GM18867 (cell line): ENCODE data around the gene ZNF23.

ENCODE experiments used
- ATAC-seq: cut with Tn5 transposase; IDR thresholded peaks from one replicate; pipeline ENCODE4 v1.9.1; 2021; ENCODE audit warnings: mild to moderate bottlenecking, moderate library complexity; ENCODE audit not compliant: unreplicated experiment

ZNF23 gene

DNA sequence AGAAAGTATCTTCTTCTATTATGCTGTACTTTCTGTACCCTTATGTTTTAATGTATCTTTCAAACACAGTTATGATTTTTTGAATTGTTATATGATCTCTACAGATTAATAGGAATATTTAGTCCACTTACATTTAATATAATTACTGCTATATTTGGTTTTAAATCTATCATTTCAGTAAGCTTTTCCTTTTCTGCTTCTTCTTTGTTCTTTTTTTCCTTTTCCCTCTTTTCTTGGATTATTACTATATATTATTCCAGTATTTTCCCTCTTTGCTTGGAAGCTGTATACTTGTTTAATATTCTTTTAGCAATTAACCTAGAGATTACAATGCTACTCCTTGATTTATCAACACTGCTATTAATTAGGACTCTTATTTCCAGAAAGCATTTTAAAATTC lies 33.7 kb downstream of the ZNF23 start:
- no peak for ATAC-seq

DNA sequence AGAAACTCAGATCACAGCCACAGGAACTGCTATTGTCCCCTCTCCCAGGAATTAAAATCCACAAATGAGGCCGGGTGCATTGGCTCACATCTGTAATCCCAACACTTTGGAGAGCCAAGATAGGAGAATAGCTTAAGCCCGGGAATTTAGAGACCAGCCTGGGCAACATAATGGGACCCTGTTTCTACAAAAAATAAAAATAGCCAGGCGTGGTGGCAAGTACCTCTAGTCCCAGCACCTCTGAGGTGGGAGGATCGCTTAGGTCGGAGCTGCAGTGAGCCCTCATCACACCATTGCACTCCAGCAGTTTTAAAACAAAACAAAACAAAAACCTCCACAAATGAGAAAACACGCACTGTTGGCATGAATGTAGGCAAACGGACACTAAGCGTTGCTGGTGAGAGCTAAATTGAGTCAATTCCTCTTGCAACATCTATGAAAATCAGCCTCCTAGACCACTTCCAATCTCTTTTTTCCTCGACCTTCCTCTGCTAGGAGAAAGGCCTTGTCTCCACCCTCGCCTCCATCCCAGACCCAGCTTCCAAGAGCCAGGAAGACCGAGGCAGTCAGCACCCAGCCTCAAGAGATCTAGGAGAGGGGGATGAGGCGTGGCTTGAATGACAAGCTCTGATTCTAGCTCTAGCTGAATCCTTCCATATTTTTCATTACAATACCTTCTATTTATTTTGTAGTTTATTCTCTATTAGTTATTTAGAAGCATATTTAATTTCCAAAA lies 35.0 kb downstream of the ZNF23 start:
- ATAC-seq: no peak

DNA sequence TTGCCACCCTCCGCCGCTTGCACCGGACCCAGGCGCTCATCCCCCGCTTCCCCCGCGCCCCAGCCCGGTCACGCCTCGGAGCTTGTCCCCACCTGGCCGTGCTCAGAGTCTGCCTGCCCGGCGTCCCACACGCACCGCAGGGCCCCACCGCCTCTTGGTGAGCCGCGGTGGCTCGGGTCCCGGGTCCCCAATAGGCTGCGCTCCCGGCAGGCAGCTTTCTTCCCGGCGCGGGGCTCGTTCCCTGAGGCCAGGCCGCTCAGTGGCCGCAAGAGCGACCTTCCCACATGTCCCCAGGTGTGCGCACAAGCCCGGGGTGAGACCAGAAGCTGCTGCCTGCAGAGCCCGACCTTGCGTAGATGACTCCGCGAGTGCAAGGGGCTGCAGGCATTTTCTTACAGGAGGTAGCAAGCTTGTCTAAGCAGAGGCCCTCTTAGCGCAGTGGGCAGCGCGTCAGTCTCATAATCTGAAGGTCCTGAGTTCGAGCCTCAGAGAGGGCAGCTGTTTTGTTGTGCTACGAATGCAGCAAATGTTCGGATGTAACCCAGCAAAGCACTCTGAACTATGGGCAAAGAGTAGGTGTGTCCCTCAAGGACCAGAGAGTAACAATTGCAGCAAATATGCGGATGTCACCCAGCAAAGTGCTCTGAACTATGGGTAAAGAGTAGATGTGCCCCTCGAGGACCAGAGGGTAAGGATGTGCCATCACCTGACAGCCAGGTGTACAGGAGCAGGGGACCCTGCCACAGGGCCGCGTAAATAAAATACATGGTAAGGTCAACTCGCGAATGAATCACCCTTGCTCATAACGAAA lies 35.8 kb downstream of the ZNF23 start:
- no peak for ATAC-seq

DNA sequence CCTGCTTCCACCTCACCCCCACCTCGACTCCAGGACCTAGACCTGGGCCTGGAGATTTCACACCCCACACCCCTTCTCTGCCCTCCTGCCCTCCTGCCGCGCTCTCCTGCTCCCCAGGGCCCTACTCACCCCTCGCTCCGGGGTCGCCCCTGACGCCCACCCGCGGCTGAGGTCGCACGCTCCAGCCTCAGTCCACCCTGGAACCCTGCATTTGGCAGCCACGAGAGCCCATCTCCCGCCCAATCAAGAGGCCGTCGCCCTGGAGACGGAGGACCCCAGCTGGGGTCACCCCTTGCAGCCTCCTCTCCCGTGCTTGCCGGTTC lies 36.3 kb downstream of the ZNF23 start:
- no peak for ATAC-seq

DNA sequence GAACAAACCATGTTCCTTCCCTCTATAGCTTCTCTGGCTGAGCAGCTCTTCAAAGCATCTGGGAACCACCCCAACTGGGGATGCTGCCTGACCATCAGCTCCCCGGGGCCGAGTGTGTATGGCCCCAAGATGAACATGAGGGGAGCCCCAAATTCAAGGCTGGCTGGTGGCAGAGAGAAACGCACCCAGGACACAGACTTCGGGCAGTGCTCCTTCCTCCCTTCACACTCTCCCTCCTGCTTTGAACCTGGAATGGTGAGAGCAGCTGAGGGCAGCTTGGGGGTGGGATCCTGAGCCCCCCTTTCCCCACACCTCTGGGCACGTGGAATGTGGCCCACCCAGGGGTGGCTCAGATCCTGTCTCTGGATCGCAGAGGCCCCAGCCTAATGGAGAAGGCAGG lies 37.4 kb downstream of the ZNF23 start:
- no peak for ATAC-seq

DNA sequence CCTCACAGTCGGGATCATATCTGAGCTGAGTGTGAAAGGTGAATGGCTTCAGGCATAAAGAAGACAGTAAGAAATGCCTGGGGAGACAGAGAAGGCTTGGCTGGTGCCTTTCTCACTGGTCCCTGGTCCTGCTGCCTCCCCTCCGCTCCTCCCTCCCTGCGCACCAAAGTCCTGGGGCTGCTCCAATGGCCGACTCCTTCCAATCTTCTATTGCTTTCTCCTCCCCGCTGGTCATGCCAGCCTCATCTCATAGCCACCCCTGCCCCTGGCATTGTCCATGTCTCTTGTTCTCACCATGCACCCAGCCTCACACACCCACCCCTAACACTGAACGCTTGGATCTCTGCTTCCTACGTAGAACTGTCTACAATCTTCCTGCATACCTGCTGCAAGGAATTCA lies 38.2 kb downstream of the ZNF23 start:
- ATAC-seq: no peak

DNA sequence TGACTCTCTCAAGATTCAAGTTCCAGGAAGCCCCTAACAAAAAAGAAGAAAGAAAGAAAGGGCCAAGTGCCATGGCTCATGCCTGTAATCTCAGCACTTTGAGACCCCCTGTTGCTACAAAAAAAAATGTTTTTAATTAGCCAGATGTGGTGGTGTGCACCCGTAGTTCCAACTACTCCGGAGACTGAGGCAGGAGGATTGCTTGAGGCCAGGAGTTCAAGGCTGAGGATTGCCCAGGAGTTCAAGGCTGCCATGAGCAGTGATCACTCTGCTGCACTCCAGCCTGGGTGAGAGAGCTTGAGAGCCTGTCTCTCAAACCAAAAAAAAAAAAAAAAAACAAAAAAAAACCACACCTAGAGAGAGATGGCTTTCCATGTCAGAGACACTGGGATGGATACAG lies 39.0 kb downstream of the ZNF23 start:
- no peak for ATAC-seq

DNA sequence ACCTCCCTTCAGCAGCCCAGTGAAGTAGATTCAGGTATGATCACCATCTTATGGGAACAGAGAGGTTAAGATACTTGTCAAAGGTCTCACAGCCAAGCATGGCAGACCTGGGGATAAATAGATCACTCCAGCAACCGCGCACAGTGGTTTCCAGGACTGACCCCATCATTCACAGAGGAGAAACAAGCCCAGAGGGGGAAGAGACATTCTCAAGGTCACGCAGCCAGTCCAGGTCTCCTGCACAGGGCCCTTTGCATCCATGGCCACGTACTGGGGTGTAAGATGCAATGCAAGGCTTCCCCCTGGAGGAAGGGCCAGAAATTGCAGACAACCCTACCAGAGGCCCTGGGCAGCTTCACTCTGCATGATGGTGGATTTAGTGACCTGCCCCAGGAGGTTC lies 40.1 kb downstream of the ZNF23 start:
- ATAC-seq: peak; percentile 49

DNA sequence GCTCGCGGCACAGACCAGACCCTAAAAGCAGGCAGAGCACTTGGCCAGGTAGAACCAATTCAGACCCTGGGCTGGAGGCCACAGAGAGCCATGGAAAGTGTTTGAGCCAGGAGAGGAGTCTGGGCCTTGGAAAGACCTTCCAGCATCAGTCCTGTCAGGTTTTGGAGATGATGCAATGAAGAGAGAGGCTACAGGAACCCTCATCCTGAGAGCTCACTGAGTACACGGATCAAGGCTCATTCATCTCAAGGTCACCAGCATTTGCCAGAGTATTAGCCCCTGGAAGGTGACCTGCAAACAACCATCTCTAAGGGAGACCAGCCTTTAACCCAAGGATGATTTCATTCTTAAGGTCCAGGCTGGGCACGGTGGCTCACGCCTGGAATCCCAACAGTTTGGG lies 48.0 kb downstream of the ZNF23 start:
- no peak for ATAC-seq

DNA sequence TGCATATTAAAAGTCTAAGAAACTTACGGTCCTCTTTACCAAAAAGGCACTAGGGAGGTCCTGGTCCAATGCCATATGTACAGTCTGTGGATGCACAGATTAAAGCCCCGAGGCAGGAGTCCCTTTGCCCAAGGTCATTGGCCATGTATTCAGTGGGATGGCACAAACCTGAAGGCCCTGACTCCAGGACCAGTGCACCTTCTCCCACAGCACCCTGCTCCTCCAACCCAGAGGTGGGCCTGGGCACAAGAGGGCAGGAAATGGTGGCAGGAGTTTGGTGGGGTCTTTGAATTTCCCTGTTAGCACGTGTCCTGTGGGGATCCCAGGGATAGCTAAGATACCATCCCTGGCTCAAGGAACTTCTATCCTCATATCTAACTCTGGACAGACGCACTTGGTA lies 48.7 kb downstream of the ZNF23 start:
- ATAC-seq: no peak

DNA sequence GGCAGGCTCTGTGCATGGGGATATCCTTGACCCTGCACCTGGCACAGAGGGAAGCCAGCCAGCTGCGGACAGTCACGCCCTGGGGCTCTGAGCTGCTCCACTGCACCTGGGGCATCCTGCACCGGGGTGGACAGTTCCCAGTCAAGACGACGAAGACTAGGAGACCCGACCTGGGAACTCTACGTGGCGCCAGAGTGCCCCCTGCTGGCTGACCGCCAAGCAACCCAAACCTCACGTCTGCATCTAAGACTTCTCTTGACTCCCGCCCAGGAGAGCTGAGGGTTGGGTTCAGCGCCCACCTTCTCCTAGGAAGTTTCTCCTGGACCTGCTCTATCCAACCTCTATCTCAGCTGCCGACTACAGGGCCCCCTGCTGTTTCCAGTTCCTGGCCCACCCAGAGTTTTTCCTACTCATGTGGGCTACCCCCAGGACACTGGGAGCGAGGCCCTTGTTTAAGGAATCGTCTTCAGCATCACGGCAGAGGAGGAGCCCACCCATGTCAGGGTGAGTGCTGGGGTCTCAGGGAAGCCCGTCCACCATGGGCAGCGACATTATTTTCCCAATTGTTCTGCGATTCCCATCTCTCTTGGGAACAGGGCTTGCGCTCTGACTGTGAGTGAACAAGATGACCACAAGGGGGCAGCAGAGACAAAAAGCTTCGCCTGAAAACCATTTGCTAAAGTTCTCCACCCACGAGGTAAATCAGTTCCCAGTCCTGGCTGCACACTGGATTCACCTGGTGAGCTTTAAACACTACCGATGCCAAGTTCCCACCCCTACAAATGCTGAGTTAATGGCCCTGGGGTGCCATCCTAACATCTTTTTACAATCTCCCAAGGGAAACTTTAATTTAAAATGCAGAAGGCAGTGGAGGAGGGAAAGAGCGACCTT lies 49.5 kb downstream of the ZNF23 start:
- ATAC-seq: no peak

DNA sequence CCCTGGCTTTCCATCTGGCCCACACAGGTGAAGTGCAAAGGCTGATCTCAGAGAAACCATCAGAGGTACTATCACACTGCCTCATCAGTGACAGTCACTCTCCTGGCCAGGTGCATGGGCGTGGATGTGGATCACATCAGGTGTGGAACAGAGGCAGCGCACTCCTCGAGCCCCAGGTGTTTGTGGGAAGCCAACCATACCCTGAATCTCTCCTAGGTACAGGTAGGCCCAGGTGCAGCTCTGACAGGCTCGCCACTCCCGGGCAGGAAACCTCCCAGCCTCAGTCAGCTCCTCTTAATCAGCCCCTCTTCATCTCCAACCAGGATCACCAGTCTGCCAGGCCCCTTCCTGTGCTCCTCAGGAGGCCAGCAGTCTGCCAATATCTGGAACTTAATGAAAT lies 51.9 kb downstream of the ZNF23 start:
- no peak for ATAC-seq

DNA sequence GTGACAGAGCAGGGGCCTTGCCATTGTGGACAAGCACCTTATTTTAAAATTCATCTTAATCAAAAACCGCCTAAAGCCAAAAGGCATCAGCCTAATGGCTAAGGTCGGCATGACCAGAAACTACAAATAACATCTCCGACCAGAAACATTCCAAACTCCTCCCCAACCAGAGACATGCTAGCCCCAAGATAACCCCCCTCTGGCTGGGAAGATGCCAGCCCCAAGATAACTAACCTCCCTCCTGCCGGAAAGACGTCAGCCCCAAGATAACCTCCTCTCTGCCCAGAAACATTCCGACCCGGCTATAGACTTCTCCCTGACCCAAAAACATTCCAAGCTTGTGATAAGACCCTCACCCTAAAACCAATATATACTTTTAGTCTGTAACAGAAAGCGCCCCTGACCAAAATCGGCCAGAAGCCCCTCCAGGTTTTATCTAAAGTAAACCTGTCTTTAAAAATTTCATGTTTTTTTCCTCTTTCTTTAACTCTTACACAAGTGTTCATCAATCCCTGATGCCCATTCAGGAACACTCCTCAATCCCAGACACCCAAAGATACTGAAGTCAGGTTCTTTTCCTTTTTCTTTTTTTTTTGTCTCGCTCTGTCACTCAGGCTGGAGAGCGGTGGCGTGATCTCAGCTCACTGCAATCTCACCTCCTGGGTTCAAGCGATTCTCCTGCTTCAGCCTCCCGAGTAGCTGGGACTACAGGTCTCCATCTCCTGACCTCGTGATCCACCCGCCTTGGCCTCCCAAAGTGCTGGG lies 52.9 kb downstream of the ZNF23 start:
- ATAC-seq: no peak

DNA sequence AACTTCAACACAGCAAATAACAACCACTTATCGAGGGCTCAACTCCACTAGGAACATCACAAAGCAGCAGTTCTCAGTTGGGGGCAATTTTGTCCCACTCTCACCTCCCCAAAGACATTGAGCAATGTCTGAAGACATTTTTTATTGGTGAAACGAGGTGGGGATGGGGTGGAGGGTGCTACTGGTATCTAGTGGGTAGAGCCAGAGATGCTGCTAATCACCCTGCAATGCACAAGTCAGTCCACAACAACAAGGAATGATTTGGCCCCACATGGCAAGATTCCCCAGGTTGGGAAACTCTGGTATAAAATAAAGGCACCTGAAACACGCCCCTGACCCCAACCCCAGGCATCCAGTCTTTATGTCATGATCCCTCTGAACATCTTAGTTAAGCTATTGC lies 53.5 kb downstream of the ZNF23 start:
- no peak for ATAC-seq

DNA sequence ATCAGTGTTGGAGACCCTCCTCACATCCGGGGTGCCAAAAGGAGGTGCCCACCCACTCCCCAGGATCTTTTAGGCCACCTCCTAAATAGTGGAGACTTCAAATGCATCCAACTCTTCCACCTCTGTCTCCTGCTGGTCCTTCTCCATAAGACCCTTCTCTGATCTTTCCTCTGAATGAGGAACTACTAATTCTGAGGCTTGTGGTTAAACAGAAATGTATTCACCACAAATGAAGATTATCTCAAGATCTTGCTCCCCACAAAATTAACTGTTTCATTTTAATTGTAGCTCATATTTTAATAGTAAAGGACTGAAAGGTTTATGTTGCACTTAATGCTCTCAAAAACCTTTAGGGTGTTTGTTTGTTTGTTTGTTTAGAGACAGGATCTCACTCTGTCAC lies 54.3 kb downstream of the ZNF23 start:
- ATAC-seq: no peak

DNA sequence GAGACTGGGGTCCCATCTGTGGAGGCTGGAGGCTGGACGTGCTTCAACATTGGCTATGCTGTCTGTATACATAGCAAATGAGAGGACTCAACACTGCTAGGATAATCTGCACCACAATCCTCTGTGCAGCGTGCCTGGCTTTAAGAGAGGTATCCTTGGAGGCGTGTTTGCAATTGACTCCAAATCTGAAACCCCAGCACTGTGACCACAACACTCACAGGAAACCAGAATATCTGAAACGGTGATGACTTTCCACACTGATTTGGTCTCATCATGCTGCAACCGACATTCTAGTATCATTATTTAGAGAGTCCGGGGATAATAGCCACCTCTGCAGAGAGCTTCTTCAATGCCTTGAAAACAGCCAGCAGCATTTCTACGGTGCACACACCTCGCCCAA lies 55.3 kb downstream of the ZNF23 start:
- no peak for ATAC-seq

DNA sequence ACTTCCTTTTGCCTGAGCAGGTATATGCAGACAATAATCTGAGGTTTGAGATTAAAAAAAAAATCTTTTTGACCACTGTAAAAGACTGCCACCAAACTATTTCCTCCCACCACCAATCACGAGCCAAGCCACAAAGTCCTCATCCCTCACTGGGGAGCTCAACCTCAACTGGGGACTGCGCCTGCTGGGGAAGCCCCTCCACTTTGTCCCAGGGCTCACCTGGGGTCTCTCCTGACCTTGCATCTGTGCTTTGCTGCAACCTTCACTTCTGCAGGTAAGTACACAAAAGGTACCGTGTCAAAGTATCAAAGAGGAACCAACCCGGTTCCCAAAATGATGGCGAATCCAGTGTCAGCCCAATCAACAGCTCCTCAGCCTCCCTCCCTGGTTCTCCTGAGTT lies 55.7 kb downstream of the ZNF23 start:
- ATAC-seq: no peak

DNA sequence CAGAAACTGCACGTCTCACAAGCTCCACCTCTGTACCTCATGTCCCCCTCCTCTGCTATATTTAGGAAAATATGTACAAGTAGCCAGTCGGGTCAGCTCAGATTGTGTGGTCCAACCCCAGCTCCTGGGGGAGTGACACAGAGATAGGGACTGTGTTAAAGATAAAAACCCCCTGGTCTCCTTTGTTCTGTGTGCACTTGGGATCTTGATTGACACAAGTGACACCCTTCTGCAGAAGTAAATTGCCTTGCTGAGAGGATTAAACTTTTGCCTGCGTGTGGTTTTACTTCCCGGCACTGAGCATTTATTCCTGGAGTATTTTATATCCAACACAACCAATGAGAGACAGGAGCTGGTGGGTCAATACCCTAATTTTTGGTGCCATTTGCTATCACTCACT lies 57.7 kb downstream of the ZNF23 start:
- ATAC-seq: no peak

DNA sequence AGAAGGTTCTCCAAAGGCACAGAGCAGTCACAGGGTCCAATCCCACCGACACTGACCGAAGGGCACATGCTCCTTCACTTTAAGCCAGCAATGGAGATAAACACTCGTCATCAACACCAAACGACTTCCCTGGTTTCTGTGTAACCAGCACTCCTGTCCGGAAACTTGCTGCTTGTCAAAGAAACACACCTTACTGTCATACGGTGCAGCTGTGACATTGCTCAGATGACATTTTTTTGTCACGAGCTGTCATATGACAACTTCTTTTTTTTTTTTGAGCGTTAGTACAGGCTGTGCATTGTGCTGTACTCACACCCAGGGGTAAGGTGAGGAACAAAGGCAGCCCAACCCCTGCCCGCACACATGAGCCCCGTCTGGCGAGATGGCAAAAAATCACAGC lies 59.4 kb downstream of the ZNF23 start:
- no peak for ATAC-seq

DNA sequence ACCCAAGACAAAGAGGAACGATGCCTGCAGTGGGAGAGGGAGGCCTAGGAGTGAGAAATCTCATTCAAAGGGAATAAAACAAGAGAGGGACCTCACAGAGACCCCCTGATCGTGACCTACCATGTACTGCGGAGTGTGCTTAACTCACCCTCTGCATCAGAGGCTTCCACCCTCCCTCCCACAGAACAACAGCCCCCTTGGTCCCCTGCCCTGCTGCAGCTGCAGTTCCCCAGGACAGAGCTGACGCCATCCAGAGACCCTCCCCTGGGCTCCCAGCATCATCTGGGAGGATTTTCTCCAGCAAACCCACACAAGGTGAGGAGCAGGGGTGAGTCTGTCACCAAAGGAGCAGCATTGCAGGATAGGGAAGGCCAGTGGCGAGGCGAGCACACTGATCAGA lies 60.0 kb downstream of the ZNF23 start:
- ATAC-seq: no peak
